GM18498 (cell line): ENCODE results near the gene SLC2A10.
"Not testable (repeated sequence)": the region's sequence is repeated elsewhere in the genome, so short reads cannot be mapped to it uniquely, and the experiment has no call there.

Experiments
- ATAC-seq: cut with Tn5 transposase; IDR thresholded peaks from one replicate; pipeline ENCODE4 v1.9.1; 2021; ENCODE audit warnings: mild to moderate bottlenecking, moderate library complexity; ENCODE audit not compliant: unreplicated experiment

SLC2A10 gene

GRCh38 chr20:46709459-46710152 lies at the start of gene SLC2A10:
Gene SLC2A10, plus strand, starts transcription at chr20:46709649. Its CDS starts 88 bp downstream, at chr20:46709737.
- ATAC-seq, result no peak

GRCh38 chr20:46660487-46660886 lies 49.0 kb upstream of the SLC2A10 start:
- ATAC-seq, result no peak

GRCh38 chr20:46661659-46662058 lies 47.8 kb upstream of the SLC2A10 start:
- ATAC-seq, result no peak

- no peak for ATAC-seq
Measured at GRCh38 chr20:46663531-46663930, 45.9 kb upstream of the SLC2A10 start.

- no peak for ATAC-seq
Measured at GRCh38 chr20:46665602-46666001, 43.8 kb upstream of the SLC2A10 start.

GRCh38 chr20:46666306-46666705 lies 43.1 kb upstream of the SLC2A10 start:
- no peak for ATAC-seq

GRCh38 chr20:46666818-46667515 lies 42.5 kb upstream of the SLC2A10 start:
- no peak for ATAC-seq

- ATAC-seq, result no peak
Measured at GRCh38 chr20:46670228-46670584, 39.2 kb upstream of the SLC2A10 start.

- no peak for ATAC-seq
Measured at GRCh38 chr20:46670585-46671584, 38.6 kb upstream of the SLC2A10 start.

- ATAC-seq, result no peak
Measured at GRCh38 chr20:46671866-46672542, 37.4 kb upstream of the SLC2A10 start.

- ATAC-seq, result no peak
Measured at GRCh38 chr20:46672543-46673148, 36.8 kb upstream of the SLC2A10 start.

GRCh38 chr20:46673394-46674252 lies 35.8 kb upstream of the SLC2A10 start:
- no peak for ATAC-seq

- ATAC-seq, result no peak
Measured at GRCh38 chr20:46674253-46675083, 35.0 kb upstream of the SLC2A10 start.

GRCh38 chr20:46676649-46677316 lies 32.7 kb upstream of the SLC2A10 start:
- not testable (repeated sequence) for ATAC-seq

- ATAC-seq, result no peak
Measured at GRCh38 chr20:46677608-46678007, 31.8 kb upstream of the SLC2A10 start.

- no peak for ATAC-seq
Measured at GRCh38 chr20:46678516-46678915, 30.9 kb upstream of the SLC2A10 start.

GRCh38 chr20:46680684-46681031 lies 28.8 kb upstream of the SLC2A10 start:
- no peak for ATAC-seq
